ENCODE results near the gene ADH7.

Gene ADH7

GRCh38 chr4:99414401-99414800 lies 20.7 kb downstream of the ADH7 start:
- no peak overlapping the region for H3K4me3 ChIP-seq (ENCODE audit: low read length)
- no peaks in the 10 kb centered on the region for H3K36me3 ChIP-seq (ENCODE audit: insufficient read depth, low read depth, low read length)
- H3K9me3 ChIP-seq (ENCODE audit: insufficient read depth, low read depth, low read length) = no peaks in the 10 kb centered on the region
- no peaks in the 10 kb centered on the region for H3K27me3 ChIP-seq (ENCODE audit: insufficient read depth, low read length)
- no peaks in the 10 kb centered on the region for H3K4me1 ChIP-seq (ENCODE audit: insufficient read depth, low read length)
- H3K27ac ChIP-seq (ENCODE audit: low read length) = no peak overlapping the region
- no peak overlapping the region for H3K9ac ChIP-seq (ENCODE audit: low read depth, low read length)

DNA sequence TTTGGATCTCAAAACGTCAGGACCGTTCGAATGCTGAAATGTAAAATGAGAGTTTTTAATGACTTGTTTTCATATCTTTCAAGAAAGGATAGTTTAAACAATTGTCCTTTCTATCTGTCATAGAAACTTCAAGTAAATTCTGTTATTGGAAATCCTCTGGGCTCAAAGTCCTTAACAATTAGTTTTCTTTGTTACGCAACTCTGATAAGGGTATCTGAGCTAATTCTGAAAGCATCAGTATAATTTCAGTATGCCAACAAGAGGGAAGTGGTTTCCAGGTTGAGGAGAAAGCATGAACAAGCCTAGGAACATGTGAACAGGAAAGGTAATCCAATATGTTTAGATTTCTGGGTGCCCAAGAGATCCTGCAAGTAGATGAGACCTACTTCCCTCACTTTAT lies 22.0 kb downstream of the ADH7 start:
- Histone ChIP-seq H3K4me3 (ENCODE audit: low read length) (no peak overlapping the region), H3K27ac (ENCODE audit: low read length) (no peak overlapping the region), H3K9me3 (ENCODE audit: insufficient read depth, low read depth, low read length) (no peaks in the 10 kb centered on the region), H3K4me1 (ENCODE audit: insufficient read depth, low read length) (no peaks in the 10 kb centered on the region), H3K27me3 (ENCODE audit: insufficient read depth, low read length) (no peaks in the 10 kb centered on the region), H3K9ac (ENCODE audit: low read depth, low read length) (no peak overlapping the region), H3K36me3 (ENCODE audit: insufficient read depth, low read depth, low read length) (no peaks in the 10 kb centered on the region)

DNA sequence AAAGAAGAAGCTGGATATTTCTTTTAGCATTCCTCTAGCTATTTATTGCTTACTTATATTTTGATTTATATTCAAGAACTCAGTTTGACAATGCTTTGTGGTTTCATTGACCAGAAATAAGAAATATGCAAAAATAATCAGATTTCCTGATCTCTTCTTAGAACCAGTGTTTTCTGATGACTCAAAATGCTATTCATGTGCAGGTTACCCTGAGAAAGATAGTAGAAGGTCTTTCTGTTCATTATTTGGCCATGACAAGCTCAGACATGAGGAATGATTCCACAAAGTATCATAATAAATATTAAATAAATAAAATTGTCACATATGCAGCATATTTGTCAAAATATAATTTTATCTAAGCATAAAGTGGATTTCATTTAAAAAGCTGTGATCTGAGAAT lies 24.1 kb downstream of the ADH7 start:
- Histone ChIP-seq H3K9me3 (ENCODE audit: insufficient read depth, low read depth, low read length) (no peaks in the 10 kb centered on the region), H3K9ac (ENCODE audit: low read depth, low read length) (no peak overlapping the region), H3K4me3 (ENCODE audit: low read length) (no peak overlapping the region), H3K4me1 (ENCODE audit: insufficient read depth, low read length) (no peaks in the 10 kb centered on the region), H3K36me3 (ENCODE audit: insufficient read depth, low read depth, low read length) (no peaks in the 10 kb centered on the region), H3K27ac (ENCODE audit: low read length) (no peak overlapping the region), H3K27me3 (ENCODE audit: insufficient read depth, low read length) (no peaks in the 10 kb centered on the region)

DNA sequence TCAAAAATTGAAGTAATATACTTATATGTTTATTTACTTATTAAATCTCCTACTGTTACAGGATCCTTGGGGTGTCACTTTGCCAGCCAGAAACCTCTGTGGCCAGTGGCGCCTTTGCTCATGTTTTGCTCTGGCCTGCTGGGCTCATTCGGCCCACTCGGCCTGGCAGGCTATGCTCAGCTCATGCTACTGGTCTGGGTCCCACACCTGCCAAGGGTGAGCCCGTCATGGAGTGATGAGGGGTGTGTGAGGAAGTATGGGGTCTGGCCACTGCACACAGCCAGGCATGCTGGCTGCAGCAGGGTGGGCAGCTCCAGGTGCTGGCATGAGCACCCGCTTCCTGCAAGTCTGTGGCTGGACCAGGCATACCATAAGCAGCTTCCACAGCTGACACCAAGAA lies 25.1 kb downstream of the ADH7 start:
- H3K27me3 ChIP-seq (ENCODE audit: insufficient read depth, low read length) = no peaks in the 10 kb centered on the region
- no peak overlapping the region for H3K9ac ChIP-seq (ENCODE audit: low read depth, low read length)
- H3K27ac ChIP-seq (ENCODE audit: low read length) = no peak overlapping the region
- H3K36me3 ChIP-seq (ENCODE audit: insufficient read depth, low read depth, low read length) = no peaks in the 10 kb centered on the region
- H3K4me3 ChIP-seq (ENCODE audit: low read length) = no peak overlapping the region
- H3K4me1 ChIP-seq (ENCODE audit: insufficient read depth, low read length) = peaks cover 3% of the 10 kb centered on the region; the same call in 1 of the 2 replicates
- H3K9me3 ChIP-seq (ENCODE audit: insufficient read depth, low read depth, low read length) = no peaks in the 10 kb centered on the region

DNA sequence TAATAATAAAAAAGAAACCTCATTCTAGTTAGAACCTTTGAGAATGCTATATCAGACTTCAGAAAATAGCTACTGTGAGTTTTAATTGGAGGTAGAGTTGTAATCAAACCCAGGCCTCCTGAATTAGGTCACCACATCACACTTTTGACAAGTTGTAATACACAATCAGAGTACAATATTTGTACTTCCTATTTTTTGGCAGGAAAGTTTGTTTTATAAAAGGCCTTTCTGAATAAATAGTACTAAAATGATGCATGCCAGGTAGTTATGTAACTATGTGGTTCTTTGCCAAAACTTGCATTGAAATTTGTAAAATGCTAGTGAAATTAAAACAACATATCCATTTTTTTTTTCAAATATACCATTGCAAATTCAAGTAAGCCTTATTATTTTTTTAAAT lies 26.8 kb downstream of the ADH7 start:
- no peak overlapping the region for H3K4me3 ChIP-seq (ENCODE audit: low read length)
- no peaks in the 10 kb centered on the region for H3K27me3 ChIP-seq (ENCODE audit: insufficient read depth, low read length)
- no peak overlapping the region for H3K27ac ChIP-seq (ENCODE audit: low read length)
- H3K4me1 ChIP-seq (ENCODE audit: insufficient read depth, low read length) = peaks cover 12% of the 10 kb centered on the region; the same call in 1 of the 2 replicates
- H3K9ac ChIP-seq (ENCODE audit: low read depth, low read length) = no peak overlapping the region
- no peaks in the 10 kb centered on the region for H3K9me3 ChIP-seq (ENCODE audit: insufficient read depth, low read depth, low read length)
- no peaks in the 10 kb centered on the region for H3K36me3 ChIP-seq (ENCODE audit: insufficient read depth, low read depth, low read length)

DNA sequence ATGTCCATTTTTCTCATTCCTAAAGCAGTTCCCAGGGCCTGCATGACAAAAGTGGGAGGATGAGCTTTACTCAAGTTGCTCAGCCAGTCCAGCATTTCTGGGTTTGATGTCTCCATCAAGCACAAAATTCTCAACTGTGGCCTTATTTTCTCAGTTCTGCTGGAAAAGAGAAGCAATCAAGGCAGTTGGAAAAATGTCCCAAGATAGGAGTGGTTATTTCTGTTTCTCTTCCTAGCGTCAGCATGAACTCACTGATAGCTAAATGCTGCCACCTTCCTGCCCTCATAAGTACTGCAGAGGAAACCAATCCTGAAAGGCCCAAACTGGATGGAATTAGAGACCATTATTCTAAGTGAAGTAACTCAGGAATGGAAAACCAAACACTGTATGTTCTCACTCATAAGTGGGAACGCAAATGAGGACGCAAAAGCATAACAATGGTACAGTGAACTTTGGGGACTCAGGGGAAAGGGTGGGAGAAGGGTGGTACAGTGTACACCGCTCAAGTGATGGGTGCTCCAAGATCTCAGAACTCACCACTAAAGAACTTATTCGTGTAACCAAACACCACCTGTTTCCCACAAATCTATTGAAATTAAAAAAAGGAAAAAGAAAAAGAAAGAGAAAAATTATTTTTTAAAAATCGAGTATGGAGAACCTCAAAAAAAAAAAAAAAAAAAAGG lies 29.6 kb downstream of the ADH7 start:
- Histone ChIP-seq H3K27me3 (ENCODE audit: insufficient read depth, low read length) (no peaks in the 10 kb centered on the region), H3K9me3 (ENCODE audit: insufficient read depth, low read depth, low read length) (no peaks in the 10 kb centered on the region), H3K4me1 (ENCODE audit: insufficient read depth, low read length) (peaks cover 12% of the 10 kb centered on the region; the same call in 1 of the 2 replicates), H3K27ac (ENCODE audit: low read length) (no peak overlapping the region), H3K36me3 (ENCODE audit: insufficient read depth, low read depth, low read length) (no peaks in the 10 kb centered on the region), H3K9ac (ENCODE audit: low read depth, low read length) (no peak overlapping the region), H3K4me3 (ENCODE audit: low read length) (no peak overlapping the region)

GRCh38 chr4:99404595-99405287 lies 30.4 kb downstream of the ADH7 start:
- Histone ChIP-seq H3K36me3 (ENCODE audit: insufficient read depth, low read depth, low read length) (no peaks in the 10 kb centered on the region), H3K9me3 (ENCODE audit: insufficient read depth, low read depth, low read length) (no peaks in the 10 kb centered on the region), H3K4me3 (ENCODE audit: low read length) (no peak overlapping the region), H3K9ac (ENCODE audit: low read depth, low read length) (no peak overlapping the region), H3K27me3 (ENCODE audit: insufficient read depth, low read length) (no peaks in the 10 kb centered on the region), H3K27ac (ENCODE audit: low read length) (no peak overlapping the region), H3K4me1 (ENCODE audit: insufficient read depth, low read length) (peaks cover 12% of the 10 kb centered on the region; the same call in 1 of the 2 replicates)

DNA sequence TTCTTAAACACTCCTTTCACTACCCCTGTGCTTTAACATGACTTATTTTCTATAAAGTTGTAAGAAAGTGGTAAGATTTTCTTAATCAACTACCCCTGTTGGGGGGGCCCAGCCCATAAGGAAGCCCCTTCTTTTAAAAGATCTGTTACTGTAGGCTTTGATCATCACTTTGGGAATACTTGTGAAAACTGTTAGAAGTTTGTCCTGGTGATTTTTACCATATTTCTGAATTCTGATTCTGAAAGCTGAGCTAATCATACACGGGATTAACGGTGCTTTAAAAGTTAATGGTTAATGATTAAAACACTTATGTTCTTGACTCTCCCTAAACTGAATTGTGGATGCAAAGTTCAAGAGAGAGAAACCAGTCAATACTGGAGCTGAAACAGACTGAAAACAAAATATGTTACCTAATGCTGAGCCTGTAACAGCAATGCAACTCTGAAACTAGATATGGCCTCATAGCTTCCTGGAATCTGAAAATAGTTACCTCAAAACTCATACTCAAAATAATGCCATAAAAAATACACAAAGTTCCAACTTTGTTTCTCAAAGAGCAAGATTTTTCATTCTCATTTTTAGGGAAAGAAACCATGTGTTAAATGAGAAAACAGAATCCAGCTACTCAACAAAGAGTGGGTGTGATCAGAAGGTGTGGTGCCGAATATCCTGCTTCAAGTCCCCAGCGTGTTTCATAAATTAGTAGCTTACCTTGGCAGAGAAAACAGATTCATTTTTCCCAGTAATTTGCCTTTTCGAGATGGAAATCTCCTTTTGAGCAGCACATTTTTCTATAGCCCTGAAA lies 31.6 kb downstream of the ADH7 start:
- Histone ChIP-seq H3K4me3 (ENCODE audit: low read length) (no peak overlapping the region), H3K9me3 (ENCODE audit: insufficient read depth, low read depth, low read length) (no peaks in the 10 kb centered on the region), H3K9ac (ENCODE audit: low read depth, low read length) (no peak overlapping the region), H3K27me3 (ENCODE audit: insufficient read depth, low read length) (no peaks in the 10 kb centered on the region), H3K36me3 (ENCODE audit: insufficient read depth, low read depth, low read length) (no peaks in the 10 kb centered on the region), H3K4me1 (ENCODE audit: insufficient read depth, low read length) (peaks cover 12% of the 10 kb centered on the region; the same call in 1 of the 2 replicates), H3K27ac (ENCODE audit: low read length) (no peak overlapping the region)

- H3K27me3 ChIP-seq (ENCODE audit: insufficient read depth, low read length) = no peaks in the 10 kb centered on the region
- H3K27ac ChIP-seq (ENCODE audit: low read length) = no peak overlapping the region
- H3K36me3 ChIP-seq (ENCODE audit: insufficient read depth, low read depth, low read length) = no peaks in the 10 kb centered on the region
- H3K9me3 ChIP-seq (ENCODE audit: insufficient read depth, low read depth, low read length) = peaks cover 4% of the 10 kb centered on the region; the same call in 1 of the 2 replicates
- H3K4me1 ChIP-seq (ENCODE audit: insufficient read depth, low read length) = peaks cover 12% of the 10 kb centered on the region; the same call in 1 of the 2 replicates
- H3K9ac ChIP-seq (ENCODE audit: low read depth, low read length) = no peak overlapping the region
- H3K4me3 ChIP-seq (ENCODE audit: low read length) = no peak overlapping the region
These were observed 32.4 kb downstream of the ADH7 start for GRCh38 chr4:99402765-99403164.

GRCh38 chr4:99400831-99401230 lies 34.3 kb downstream of the ADH7 start:
- H3K9ac ChIP-seq (ENCODE audit: low read depth, low read length) = no peak overlapping the region
- peaks cover 4% of the 10 kb centered on the region; the same call in 1 of the 2 replicates for H3K9me3 ChIP-seq (ENCODE audit: insufficient read depth, low read depth, low read length)
- H3K4me3 ChIP-seq (ENCODE audit: low read length) = no peak overlapping the region
- H3K36me3 ChIP-seq (ENCODE audit: insufficient read depth, low read depth, low read length) = no peaks in the 10 kb centered on the region
- H3K4me1 ChIP-seq (ENCODE audit: insufficient read depth, low read length) = peaks cover 12% of the 10 kb centered on the region; the same call in 1 of the 2 replicates
- H3K27ac ChIP-seq (ENCODE audit: low read length) = no peak overlapping the region
- no peaks in the 10 kb centered on the region for H3K27me3 ChIP-seq (ENCODE audit: insufficient read depth, low read length)

DNA sequence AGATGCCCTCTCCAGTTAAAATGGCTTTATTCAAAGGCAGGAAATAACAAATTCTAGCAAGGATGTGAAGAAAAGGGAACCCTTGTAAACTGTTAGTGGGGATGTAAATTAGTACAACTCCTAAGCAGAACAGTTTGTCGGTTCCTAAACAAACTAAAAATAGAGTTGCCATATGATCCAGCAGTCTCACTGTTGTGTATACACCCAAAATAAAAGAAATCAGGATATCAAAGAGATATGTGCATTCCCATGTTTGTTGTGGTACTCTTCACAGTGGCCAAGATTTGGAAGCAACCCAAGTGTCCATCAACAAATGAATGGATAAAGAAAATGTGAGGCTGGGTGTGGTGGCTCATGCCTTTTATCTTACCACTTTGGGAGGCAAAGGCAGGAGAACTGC lies 36.1 kb downstream of the ADH7 start:
- H3K9ac ChIP-seq (ENCODE audit: low read depth, low read length) = no peak overlapping the region
- H3K27me3 ChIP-seq (ENCODE audit: insufficient read depth, low read length) = no peaks in the 10 kb centered on the region
- peaks cover 4% of the 10 kb centered on the region; the same call in 1 of the 2 replicates for H3K9me3 ChIP-seq (ENCODE audit: insufficient read depth, low read depth, low read length)
- no peak overlapping the region for H3K27ac ChIP-seq (ENCODE audit: low read length)
- H3K4me1 ChIP-seq (ENCODE audit: insufficient read depth, low read length) = no peaks in the 10 kb centered on the region
- no peak overlapping the region for H3K4me3 ChIP-seq (ENCODE audit: low read length)
- H3K36me3 ChIP-seq (ENCODE audit: insufficient read depth, low read depth, low read length) = no peaks in the 10 kb centered on the region
